ELF-1 (cell line): ENCODE data around the gene VPS51.
A peak's percentile ranks its signal among the peaks of the same experiment; 100 is the strongest.
"Not testable (repeated sequence)": the region's sequence is repeated elsewhere in the genome, so short reads cannot be mapped to it uniquely, and the experiment has no call there.

ENCODE experiments used
- DNase-seq: peaks from one replicate; pipeline ENCODE4 v3.0.0-alpha.2; 2016; ENCODE audit warnings: low read depth, low spot score

VPS51 gene

GRCh38 chr11:65133724-65134123, 37.7 kb downstream of the VPS51 start:
- no peak for DNase-seq

- peak; percentile 90 for DNase-seq
These were observed 38.4 kb downstream of the VPS51 start, which contains the start of gene SYVN1 for GRCh38 chr11:65134240-65134951. SYVN1 (minus strand) TSS chr11:65134519; CDS start chr11:65133601, 918 bp downstream.

DNA sequence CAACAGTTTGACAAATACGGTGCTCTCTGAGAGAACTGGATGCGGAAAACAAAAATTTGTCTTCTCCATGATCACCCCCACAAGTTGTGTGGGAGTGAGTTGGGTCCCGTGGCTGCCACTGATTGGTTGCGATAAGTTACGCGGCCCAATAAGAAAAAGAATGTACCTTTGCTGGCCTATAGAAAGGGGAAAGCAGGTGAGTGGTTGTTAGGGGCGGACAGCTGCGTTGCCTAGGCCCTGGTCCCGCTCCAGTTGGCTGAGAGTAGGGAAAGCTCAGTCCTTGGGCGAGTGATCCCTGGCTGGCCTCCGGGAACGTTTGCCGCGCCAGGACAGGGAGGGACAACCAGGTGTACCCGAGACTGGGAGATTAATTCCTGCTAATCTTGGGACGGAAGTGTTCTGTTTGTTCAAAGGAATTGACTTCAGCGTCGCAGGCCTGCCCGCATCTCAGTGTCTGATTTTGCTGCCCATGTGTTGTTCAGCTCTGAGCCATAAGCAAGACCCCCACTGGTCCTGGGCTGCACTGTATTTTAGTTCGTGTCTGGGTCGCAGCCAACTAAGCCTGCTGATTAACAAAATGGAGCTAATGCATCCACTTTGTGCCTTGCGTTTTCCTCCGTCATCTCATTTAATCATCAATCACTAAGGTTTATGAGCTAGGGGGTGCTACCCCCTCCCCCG, 39.1 kb downstream of the VPS51 start:
- DNase-seq, result peak; percentile 98

DNA sequence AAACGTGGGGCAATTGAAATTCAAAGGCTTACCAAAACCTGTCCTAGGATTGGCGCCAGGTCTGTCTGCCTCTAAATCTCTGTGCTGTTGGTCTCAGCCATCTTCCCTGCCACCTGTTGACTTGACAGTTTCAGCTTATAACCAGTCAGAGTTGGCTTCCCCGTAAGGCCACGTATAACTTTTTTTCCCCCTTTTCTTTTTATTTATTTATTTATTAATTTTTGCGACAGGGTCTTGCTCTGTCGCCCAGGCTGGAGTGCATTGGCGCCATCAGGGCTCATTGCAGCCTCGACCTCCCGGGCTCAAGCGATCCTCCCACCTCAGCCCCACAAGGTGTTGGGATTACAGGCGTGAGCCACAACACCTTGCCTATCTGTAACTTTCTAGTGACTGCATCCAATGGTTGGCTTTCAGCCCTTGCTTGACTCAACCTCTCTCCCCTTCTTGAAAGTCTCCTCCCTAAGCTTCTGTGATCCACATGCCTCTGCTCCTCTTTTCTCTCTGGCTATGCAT, 39.7 kb downstream of the VPS51 start:
- DNase-seq, result no peak

GRCh38 chr11:65136515-65137096, 40.6 kb downstream of the VPS51 start:
- no peak for DNase-seq

DNA sequence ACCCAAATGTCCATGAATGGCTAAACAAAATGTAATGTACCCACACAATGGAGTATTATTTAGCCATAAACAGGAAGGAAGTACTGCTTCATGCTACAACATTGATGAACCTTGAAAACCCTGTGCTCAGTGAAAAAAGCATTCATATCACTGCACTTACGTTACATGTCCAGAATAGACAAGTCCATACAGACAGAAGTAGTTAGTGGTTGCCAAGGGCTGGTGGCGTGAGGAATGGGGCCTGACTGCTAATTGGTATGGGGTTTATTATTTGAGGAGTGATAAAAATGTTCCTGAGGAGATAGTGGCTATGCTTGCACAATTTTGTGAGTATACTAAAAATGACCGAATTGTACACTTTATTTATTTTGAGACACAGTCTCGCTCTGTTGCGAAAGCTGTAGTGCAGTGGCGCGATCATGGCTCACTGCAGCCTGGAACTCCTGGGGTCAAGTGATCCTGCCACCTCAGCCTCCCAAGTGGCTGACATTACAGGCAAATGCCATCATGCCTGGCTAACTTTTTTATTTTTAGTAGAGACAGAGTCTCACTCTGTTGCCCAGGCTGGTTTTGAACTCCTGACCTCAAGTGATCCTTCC, 46.0 kb downstream of the VPS51 start:
- DNase-seq, result no peak

DNA sequence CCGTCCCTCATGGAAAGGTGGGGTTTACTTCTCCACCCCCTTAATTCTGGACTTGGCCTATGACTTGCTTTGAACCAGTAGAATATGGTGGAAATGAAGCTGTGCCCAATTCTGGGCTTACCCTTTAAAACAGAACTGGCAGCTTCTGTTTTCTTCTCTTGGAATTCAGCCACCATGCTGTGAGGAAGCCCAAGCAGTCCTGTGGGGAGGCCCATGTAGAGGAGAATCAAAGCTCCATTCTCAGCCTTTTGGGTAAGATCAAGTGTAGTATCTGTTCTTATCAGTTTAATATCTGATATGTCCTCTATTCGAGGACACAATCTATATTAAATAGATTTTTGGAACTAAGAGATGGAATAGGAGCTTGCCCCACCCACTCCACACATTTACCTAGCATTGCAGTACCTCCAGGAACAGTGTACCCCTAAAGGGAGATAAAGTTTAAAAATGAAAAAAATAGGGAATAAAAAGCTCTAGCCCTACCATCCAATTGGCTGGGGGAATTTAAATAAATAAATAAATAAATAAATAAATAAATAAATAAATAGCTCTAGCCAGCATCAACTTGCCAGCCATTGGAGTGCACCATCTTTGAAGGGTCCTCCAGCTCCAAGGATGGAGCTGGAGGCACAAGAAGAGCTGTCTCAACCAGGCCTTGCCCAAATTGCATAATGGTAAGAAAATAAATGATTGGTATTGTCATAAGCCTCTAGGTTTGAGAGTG, 51.5 kb downstream of the VPS51 start:
- DNase-seq, result no peak

GRCh38 chr11:65148657-65149056, 52.6 kb downstream of the VPS51 start:
- no peak for DNase-seq

GRCh38 chr11:65150131-65150508, 54.1 kb downstream of the VPS51 start:
- DNase-seq, result not testable (repeated sequence)

DNA sequence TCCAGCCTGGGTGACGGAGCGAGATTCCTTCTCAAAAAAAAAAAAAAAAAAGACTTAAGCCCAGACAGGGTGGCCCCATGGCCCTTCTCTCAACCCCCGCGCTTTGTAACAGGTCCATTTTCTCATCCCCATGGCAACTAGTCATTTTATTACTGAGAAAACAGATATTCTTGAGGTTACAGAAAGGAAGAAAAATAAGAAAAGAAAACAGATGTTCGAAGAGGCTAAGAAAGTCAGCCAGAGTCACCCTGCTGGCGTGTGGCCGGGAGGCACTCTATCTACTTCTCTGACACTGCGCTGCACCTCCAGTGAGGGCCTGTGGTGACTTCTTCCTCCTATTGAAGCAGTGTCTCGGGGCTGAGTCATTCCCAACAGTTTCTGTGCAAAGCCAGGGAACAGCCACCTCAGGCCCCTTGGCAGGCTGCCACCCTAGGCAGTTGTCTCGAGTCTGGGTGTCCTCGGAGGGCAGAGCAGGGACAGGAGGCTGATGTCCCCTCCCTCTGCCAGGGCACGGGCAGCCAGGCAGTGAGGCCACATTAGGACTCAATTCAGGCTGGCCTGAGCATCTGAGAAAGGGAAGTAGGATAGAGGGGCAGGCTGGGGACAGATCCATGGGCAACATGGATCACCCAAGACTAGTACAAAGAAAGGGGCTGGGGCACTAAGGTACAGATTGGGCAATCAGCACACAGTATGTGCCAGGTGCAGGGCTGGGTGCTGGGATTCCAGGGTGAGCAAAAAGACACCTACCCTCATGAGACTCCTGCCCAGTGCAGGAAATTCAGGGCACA, 54.7 kb downstream of the VPS51 start:
- DNase-seq, result no peak

GRCh38 chr11:65151331-65151899, 55.4 kb downstream of the VPS51 start:
- no peak for DNase-seq

DNA sequence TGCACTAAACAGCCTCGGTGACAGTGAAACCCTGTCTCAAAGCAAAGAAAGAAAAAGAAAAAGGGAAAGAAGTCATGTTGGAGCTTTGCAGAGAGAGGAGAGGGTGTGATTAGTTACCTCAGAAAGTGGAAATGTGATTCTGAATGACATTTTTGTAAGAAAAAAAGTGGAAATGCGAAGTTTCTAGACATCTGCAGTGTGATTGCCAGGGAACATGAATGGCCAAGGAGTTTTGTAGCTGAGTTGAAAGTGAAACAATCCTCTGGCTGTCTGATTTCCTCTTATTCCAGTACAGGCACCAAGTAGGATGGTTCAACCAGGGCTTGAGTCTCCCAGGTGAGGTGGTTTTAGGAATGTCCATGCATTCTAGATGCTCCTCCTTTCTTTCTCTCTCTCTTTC, 56.1 kb downstream of the VPS51 start:
- no peak for DNase-seq

- DNase-seq, result no peak
These were observed 60.2 kb downstream of the VPS51 start for GRCh38 chr11:65156256-65156655.

- no peak for DNase-seq
These were observed 60.9 kb downstream of the VPS51 start for GRCh38 chr11:65156926-65157325.

DNA sequence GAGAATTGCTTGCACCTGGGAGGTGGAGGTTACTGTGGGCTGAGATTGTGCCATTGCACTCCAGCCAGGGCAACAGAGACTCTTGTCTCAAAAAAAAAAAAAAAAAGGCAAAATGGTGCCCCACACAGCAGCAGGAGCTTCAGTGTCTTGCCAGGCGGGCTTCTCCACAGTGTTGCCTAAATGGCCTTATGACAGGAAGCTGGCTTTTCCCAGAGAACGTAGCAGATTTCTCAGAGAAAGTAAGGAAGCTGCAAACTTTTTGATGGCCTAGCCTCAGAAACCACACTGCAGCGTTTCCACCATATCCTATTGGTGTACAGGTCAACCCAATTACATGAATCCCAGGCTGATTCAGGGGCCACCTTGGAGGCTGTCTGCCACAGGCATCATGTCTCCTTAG, 61.3 kb downstream of the VPS51 start:
- no peak for DNase-seq

GRCh38 chr11:65159012-65159411, 63.0 kb downstream of the VPS51 start:
- DNase-seq, result no peak

DNA sequence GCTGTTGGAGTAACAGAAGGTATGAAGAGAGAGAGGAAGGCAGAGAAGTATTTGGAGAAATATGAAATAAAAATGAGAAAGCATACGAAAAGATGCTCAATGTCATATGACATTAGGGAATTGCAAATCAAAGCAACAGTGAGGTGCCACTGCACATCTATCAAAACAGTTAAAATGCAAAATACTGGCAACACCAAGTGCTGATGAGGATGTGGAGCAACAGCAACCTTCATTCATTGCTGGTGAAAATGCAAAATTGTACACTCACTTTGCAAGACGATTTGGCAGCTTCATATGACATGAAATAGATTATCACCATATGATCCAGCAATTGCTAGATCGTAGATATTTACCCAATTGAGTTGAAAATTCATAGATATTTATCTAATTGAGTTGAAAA, 64.6 kb downstream of the VPS51 start:
- no peak for DNase-seq
